Osteoblast (primary cell): ENCODE data around the gene AKAP6. TPM values are rescaled to one million over a fixed set of nuclear protein-coding genes. Genes with fewer than 3 reads are reported as not detected.

Experiments used
- DNase-seq: peaks from one replicate; pipeline ENCODE4 v3.0.0; 2011; ENCODE audit warnings: low spot score, mixed read lengths; ENCODE audit not compliant: insufficient read length; ENCODE audit errors: missing footprints
- H2AFZ ChIP-seq: 2 replicates; pipeline ENCODE4 v1.6.0; 2011; ENCODE audit warnings: mild to moderate bottlenecking, low read length
- H3K27ac ChIP-seq: 2 replicates; pipeline ENCODE4 v1.5.1; 2011; ENCODE audit warnings: mild to moderate bottlenecking, low read depth, low read length, moderate library complexity
- H3K27me3 ChIP-seq: 2 replicates; pipeline ENCODE4 v1.6.0; 2012; ENCODE audit warnings: mild to moderate bottlenecking, control low read depth, inconsistent platforms, low read length, moderate library complexity; ENCODE audit not compliant: insufficient read depth
- H3K36me3 ChIP-seq: 2 replicates; pipeline ENCODE4 v1.5.1; 2011; ENCODE audit warnings: mild to moderate bottlenecking, low read length, control low read depth, moderate library complexity; ENCODE audit not compliant: insufficient read depth
- H3K4me1 ChIP-seq: 2 replicates; pipeline ENCODE4 v1.5.1; 2011; ENCODE audit warnings: mild to moderate bottlenecking, low read length, control low read depth, moderate library complexity; ENCODE audit not compliant: insufficient read depth
- H3K4me2 ChIP-seq: 2 replicates; pipeline ENCODE4 v1.6.0; 2011; ENCODE audit warnings: mild to moderate bottlenecking, low read length; ENCODE audit not compliant: insufficient read depth
- H3K4me3 ChIP-seq: fragments of 200-600 bp; sonication (generic); 3 replicates; pipeline ENCODE4 v1.5.1; 2012; ENCODE audit warnings: mild to moderate bottlenecking, low read length, inconsistent platforms; ENCODE audit not compliant: insufficient read depth
- H3K79me2 ChIP-seq: 2 replicates; pipeline ENCODE4 v1.6.0; 2012; ENCODE audit warnings: mild to moderate bottlenecking, low read length, control low read depth, inconsistent platforms; ENCODE audit not compliant: insufficient read depth
- H3K9me3 ChIP-seq: 2 replicates; pipeline ENCODE4 v1.5.1; 2011; ENCODE audit warnings: low read depth, low read length, control low read depth
- H4K20me1 ChIP-seq: 2 replicates; pipeline ENCODE4 v1.6.0; 2012; ENCODE audit warnings: mild to moderate bottlenecking, low read length, control low read depth; ENCODE audit not compliant: insufficient read depth
- total RNA-seq: library from RNA; depleted of rRNA; stranded (reverse); fragments of >200 nt; gene quantifications from 2 replicates; pipeline ENCODE4 v1.2.3, GENCODE V29; 2012
- TF ChIP-seq, protein P1 (sequence below): IDR thresholded peaks from 2 replicates; pipeline ENCODE4 v1.5.1; 2011; ENCODE audit warnings: mild to moderate bottlenecking, low read depth, low read length, moderate library complexity; ENCODE audit errors: extremely low read depth

The AKAP6 gene
- total RNA-seq, 1 donor = 2.2 TPM

DNA sequence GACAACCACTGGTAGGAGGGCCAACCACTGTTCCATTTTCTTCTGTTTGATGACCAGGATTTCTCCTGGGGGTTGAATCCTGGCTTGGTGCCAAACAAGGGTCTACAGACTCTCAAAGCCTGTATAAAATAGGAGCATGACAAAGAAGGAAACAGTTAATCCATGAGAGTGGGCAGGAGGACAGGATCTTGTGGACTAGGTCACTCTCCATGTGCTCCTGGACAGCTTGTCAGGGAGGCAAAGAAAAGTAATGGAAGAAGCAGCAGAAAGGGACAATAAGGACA, 243.7 kb downstream of the AKAP6 start:
- Histone ChIP-seq H3K4me3 (no peak overlapping the region), H3K27ac (no peak overlapping the region), H3K4me2 (no peak overlapping the region), H2AFZ (no peak overlapping the region), H4K20me1 (no peaks in the 10 kb centered on the region), H3K9me3 (no peaks in the 10 kb centered on the region), H3K36me3 (no peaks in the 10 kb centered on the region), H3K27me3 (peaks cover 20% of the 10 kb centered on the region), H3K79me2 (no peaks in the 10 kb centered on the region), H3K4me1 (peaks cover under 1% of the 10 kb centered on the region)
- TF ChIP-seq, protein P1, sequence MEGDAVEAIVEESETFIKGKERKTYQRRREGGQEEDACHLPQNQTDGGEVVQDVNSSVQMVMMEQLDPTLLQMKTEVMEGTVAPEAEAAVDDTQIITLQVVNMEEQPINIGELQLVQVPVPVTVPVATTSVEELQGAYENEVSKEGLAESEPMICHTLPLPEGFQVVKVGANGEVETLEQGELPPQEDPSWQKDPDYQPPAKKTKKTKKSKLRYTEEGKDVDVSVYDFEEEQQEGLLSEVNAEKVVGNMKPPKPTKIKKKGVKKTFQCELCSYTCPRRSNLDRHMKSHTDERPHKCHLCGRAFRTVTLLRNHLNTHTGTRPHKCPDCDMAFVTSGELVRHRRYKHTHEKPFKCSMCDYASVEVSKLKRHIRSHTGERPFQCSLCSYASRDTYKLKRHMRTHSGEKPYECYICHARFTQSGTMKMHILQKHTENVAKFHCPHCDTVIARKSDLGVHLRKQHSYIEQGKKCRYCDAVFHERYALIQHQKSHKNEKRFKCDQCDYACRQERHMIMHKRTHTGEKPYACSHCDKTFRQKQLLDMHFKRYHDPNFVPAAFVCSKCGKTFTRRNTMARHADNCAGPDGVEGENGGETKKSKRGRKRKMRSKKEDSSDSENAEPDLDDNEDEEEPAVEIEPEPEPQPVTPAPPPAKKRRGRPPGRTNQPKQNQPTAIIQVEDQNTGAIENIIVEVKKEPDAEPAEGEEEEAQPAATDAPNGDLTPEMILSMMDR = no peak
- no peak for DNase-seq

DNA sequence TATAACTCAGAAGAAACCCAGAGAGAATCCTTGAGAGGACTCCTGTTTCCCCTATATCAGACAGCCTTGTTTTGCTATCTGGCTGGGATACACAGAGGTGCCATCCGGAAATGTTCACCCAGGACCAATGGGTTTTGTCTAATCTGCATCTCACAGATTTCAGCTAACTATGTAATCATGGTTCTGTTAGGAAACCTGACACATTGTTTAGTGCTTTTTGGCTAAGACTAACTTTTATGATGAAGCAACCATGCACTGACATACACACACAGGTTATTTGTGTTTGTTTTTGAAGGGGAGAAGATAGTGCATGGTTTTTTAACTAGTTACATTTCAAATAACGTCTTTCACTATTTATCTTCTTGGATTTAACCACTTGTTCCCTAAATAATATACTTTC, 245.2 kb downstream of the AKAP6 start:
- Histone ChIP-seq H3K4me1 (no peaks in the 10 kb centered on the region), H3K27me3 (peaks cover 22% of the 10 kb centered on the region), H3K79me2 (no peaks in the 10 kb centered on the region), H3K9me3 (no peaks in the 10 kb centered on the region), H4K20me1 (no peaks in the 10 kb centered on the region), H3K27ac (no peak overlapping the region), H3K36me3 (no peaks in the 10 kb centered on the region), H3K4me3 (no peak overlapping the region), H2AFZ (no peak overlapping the region), H3K4me2 (no peak overlapping the region)
- TF ChIP-seq, protein P1 = no peak
- no peak for DNase-seq

DNA sequence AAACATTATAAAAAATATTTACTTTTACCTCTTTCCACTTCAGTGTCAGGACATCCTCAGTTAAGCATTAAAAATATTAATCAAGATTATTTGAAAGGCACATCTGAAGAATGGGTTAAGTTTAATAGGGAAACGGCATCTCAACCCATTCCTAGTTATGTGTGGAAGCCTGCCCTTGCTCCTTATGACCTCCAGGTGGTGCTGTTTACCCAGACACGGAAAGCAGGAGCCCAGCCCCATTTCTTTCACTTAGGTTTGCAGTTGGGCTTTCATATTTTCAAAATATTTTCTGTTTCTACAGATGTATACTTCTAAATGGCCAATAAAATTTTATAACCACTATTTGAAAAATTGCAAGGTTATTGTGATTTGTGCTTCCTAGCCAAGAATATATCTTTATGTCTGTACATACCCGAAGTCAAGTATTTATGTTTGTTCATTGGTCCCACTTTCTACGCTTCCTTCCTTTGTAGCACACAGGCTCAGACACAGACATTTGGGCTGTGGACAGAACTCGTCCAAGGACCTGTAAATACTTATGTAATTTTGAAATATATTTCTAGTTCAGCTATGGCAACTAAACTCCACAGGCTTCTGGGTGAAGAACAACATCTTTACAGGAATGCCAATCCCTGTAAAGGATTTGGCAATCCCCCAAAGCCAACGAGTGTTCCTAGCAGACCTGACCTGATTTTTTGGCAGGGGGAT, 247.1 kb downstream of the AKAP6 start:
- Histone ChIP-seq H3K4me3 (peak overlapping the region; percentile 34), H3K4me2 (peak overlapping the region; percentile 73), H3K27me3 (peaks cover 22% of the 10 kb centered on the region), H4K20me1 (no peaks in the 10 kb centered on the region), H3K79me2 (no peaks in the 10 kb centered on the region), H3K27ac (no peak overlapping the region), H3K9me3 (no peaks in the 10 kb centered on the region), H3K4me1 (no peaks in the 10 kb centered on the region), H2AFZ (no peak overlapping the region), H3K36me3 (no peaks in the 10 kb centered on the region)
- TF ChIP-seq, protein P1 = peak; percentile 97
- peak; percentile 54 for DNase-seq

DNA sequence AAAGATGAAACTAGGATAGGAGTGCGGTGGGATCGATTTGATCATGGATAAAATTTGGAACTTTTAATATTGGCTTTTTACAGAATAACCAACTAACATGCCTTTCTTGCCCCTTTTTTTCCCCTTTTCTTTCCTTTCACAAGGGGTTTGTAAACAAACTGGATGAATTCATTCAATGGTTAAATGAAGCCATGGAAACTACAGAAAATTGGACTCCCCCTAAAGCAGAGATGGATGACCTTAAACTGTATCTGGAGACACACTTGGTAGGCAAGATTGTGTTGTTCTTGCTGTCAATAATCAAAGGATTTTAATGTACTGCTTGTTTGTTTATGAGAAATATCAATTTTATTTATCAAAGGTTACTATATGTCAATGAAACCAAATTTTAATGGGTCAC, 247.9 kb downstream of the AKAP6 start:
- H4K20me1 ChIP-seq = no peaks in the 10 kb centered on the region
- H3K9me3 ChIP-seq = no peaks in the 10 kb centered on the region
- TF ChIP-seq, protein P1 = no peak
- H3K4me1 ChIP-seq = no peaks in the 10 kb centered on the region
- DNase-seq = no peak
- no peaks in the 10 kb centered on the region for H3K79me2 ChIP-seq
- H3K4me2 ChIP-seq = no peak overlapping the region
- H3K36me3 ChIP-seq = no peaks in the 10 kb centered on the region
- no peak overlapping the region for H2AFZ ChIP-seq
- H3K27ac ChIP-seq = no peak overlapping the region
- no peak overlapping the region for H3K4me3 ChIP-seq
- H3K27me3 ChIP-seq = peaks cover 22% of the 10 kb centered on the region
